H1 (cell line): ENCODE measurements around the gene CHRD. TPM values are rescaled to one million over a fixed set of nuclear protein-coding genes. Genes with fewer than 3 reads are reported as not detected.

Experiments
- ASH2L ChIP-seq: fragments of 200-600, 300-600 bp; sonication (generic); IDR thresholded peaks from one replicate; pipeline ENCODE4 v1.7.1; 2017; ENCODE audit warnings: low read length
- ATF2 ChIP-seq: IDR thresholded peaks from 2 replicates; pipeline ENCODE4 v1.6.1; 2012; ENCODE audit warnings: low read length, inconsistent platforms
- CHD1 ChIP-seq: IDR thresholded peaks from 2 replicates; pipeline ENCODE4 v1.6.1; 2012; ENCODE audit warnings: low read depth, low read length, improper control_type of control experiment
- CHD2 ChIP-seq: IDR thresholded peaks from 2 replicates; pipeline ENCODE4 v1.6.1; 2012; ENCODE audit warnings: low read length, improper control_type of control experiment
- CHD7 ChIP-seq: fragments of 300-600 bp; sonication (generic); IDR thresholded peaks from 2 replicates; pipeline ENCODE4 v1.7.1; 2012; ENCODE audit warnings: low read length, moderate library complexity, mild to moderate bottlenecking, inconsistent platforms; ENCODE audit not compliant: insufficient replicate concordance
- RXRA ChIP-seq: IDR thresholded peaks from 2 replicates; pipeline ENCODE4 v1.6.1; 2011; ENCODE audit warnings: low read depth, mild to moderate bottlenecking, low read length, moderate library complexity; ENCODE audit not compliant: insufficient read depth
- SP1 ChIP-seq: IDR thresholded peaks from 2 replicates; pipeline ENCODE4 v1.6.1; 2011; ENCODE audit warnings: low read depth, low read length
- TAF7 ChIP-seq: optimal IDR thresholded peaks from 2 replicates; pipeline ENCODE3; 2011; ENCODE audit warnings: low read depth, mild to moderate bottlenecking, inconsistent platforms, low read length, moderate library complexity, borderline replicate concordance
- polyA plus RNA-seq, 7 experiments: library from polyadenylated mRNA; depleted of rRNA in 3 of 7; stranded (reverse) in 5 of 7; unstranded in 2 of 7; fragments of >200 nt in 5 of 7; fragments of 200-250 nt in 2 of 7; gene quantifications; 1 replicate in 5 of 7; 2 replicates in 1 of 7; 4 replicates in 1 of 7; pipeline versions ENCODE4 v1.2.1 to v1.2.3, GENCODE V29; 2011 to 2013; ENCODE audit warnings: missing spikeins in 2 of 7, mixed read lengths in 2 of 7
- total RNA-seq: library from RNA; stranded (reverse); fragmentation: NEBNext Ultra II Directional; extraction: Animal tissue kit (Norgen Biotek cat#: 25700); gene quantifications from 2 replicates; pipeline ENCODE4 v1.2.1, GENCODE V29; 2021

CHRD gene
- total and polyA plus RNA-seq, 2 of the 8 experiments (the other 6 are each of a cell fraction or from before 2014, with no cell fraction given), result 0.62 to 0.86 TPM

GRCh38 chr3:184335661-184336546 lies 44.0 kb upstream of the CHRD start (continued):
- no peak for TF ChIP-seq CHD7
- peak; percentile 50; the same call in 1 of the 2 replicates for TF ChIP-seq SP1
- TF ChIP-seq TAF7, result no peak
- TF ChIP-seq ASH2L, result no peak
- no peak for TF ChIP-seq CHD1
- no peak for TF ChIP-seq RXRA
- TF ChIP-seq ATF2, result peak; percentile 45; the same call in 1 of the 2 replicates
- no peak for TF ChIP-seq CHD2
